Measurements from ENCODE around the gene ADAMTSL4. TPM values are rescaled to one million over a fixed set of nuclear protein-coding genes. Genes with fewer than 3 reads are reported as not detected.

Gene ADAMTSL4
- total RNA-seq, 1 donor from 2014 or later: 12.5 TPM

DNA sequence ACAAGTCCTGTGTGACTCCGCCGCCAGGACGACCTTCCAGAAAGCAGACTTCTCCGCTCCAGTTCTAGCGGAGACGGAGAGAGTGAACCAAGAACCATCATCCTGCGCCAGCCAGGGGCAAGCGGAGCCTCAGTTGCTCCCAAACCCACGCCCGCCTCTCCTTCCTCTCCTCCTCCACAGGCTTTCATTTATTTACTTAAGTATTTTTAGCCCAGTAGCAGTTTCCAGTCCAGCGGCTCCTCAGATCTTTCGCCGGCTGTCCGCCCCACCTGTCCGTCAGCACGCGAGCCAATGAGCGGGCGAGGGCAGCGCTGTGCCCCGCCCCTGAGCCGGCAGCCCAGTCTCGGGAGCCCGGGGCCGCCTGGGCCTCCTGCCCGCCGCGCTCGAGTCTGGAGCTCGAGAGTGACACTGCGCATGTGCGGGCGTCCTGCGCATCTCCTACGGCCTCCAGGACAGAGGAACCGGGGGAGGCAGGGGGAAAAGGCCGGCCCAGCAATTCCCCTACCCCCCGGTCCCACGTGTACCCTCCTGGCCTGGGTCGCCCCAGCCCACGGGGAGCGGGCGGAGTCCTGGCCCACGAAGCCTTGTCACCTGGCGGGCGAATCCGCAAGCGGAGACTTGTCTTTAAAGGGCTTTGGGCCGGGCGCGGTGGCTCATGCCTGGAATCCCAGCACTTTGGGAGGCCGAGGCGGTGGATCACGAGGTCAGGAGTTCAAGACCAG is 33.7 kb upstream of the ADAMTSL4 start, which contains the start of gene FALEC:
TSS of gene FALEC (plus strand) at position 425 of the 722 bp plus-strand sequence.
- Mint-ChIP-seq H3K4me3 (peak within 1 kb of the TSS; percentile 93), H3K36me3 (peaks cover 14% of the 10 kb centered on the region)

DNA sequence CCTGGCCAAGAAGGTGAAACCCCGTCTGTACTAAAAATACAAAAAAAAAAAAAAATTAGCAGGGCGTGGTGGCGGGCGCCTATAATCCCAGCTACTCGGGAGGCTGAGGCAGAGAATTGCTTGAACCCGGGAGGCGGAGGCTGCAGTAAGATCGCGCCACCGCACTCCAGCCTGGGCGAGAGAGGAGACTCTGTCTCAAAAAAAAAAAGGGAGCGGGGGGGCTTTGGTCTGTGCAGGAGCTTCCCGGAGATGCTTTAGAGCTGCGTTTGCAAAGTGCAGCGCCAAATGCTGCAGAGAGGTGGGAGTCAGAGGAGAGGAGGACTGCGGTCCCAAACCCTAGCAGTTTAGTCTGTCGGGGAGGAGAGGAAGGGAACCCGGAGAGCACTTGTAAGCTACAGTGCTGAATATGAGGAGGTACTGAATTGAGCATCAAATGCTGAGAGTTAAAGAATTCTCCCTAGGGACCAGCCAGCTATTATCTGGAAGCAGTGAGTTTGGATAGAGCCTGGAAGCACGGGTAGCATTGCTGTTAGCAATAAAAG is 33.1 kb upstream of the ADAMTSL4 start:
- DNase-seq (ENCODE audit: extremely low spot score, unreplicated experiment): no peak
- Mint-ChIP-seq H3K36me3 (peaks cover 14% of the 10 kb centered on the region), H3K4me1 (ENCODE audit: unreplicated experiment) (peaks cover 14% of the 10 kb centered on the region), H3K27me3 (no peaks in the 10 kb centered on the region), H3K4me3 (peak overlapping the region; percentile 93), H3K27ac (peak overlapping the region; percentile 58), H3K9me3 (no peaks in the 10 kb centered on the region)
- TF ChIP-seq, protein P1, sequence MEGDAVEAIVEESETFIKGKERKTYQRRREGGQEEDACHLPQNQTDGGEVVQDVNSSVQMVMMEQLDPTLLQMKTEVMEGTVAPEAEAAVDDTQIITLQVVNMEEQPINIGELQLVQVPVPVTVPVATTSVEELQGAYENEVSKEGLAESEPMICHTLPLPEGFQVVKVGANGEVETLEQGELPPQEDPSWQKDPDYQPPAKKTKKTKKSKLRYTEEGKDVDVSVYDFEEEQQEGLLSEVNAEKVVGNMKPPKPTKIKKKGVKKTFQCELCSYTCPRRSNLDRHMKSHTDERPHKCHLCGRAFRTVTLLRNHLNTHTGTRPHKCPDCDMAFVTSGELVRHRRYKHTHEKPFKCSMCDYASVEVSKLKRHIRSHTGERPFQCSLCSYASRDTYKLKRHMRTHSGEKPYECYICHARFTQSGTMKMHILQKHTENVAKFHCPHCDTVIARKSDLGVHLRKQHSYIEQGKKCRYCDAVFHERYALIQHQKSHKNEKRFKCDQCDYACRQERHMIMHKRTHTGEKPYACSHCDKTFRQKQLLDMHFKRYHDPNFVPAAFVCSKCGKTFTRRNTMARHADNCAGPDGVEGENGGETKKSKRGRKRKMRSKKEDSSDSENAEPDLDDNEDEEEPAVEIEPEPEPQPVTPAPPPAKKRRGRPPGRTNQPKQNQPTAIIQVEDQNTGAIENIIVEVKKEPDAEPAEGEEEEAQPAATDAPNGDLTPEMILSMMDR (conservative IDR thresholded peaks at IDR 0.05): peak; percentile 44

More for the DNA sequence above, 33.7 kb upstream of the ADAMTSL4 start, which contains the start of gene FALEC:
- peak; percentile 98 for DNase-seq (ENCODE audit: extremely low spot score, unreplicated experiment)
- H3K4me1 Mint-ChIP-seq (ENCODE audit: unreplicated experiment): peaks cover 14% of the 10 kb centered on the region
- H3K9me3 Mint-ChIP-seq: no peaks in the 10 kb centered on the region
- TF ChIP-seq, protein P1 (conservative IDR thresholded peaks at IDR 0.05): peak; percentile 47
- H3K27me3 Mint-ChIP-seq: no peaks in the 10 kb centered on the region
- peak within 1 kb of the TSS; percentile 77 for H3K27ac Mint-ChIP-seq

DNA sequence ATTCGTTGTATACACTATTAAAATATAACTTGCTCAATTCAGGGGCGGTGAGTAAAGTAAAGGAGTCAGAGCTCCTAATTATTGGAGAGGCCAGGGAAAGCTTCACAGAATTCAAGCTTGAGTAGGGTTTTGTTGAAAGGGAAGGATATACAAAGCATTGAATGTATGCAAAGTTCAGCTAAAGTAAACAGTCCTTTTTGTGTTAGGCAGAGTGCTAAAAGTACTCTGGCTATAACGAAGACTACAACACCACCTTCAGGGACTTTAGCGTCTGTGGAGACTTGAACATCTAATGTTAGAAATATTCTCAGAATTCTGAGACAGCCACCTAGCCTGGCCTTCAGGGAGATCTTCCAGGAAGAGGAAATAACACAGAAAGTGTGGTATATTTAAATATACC is 32.6 kb upstream of the ADAMTSL4 start:
- Mint-ChIP-seq H3K27me3 (no peaks in the 10 kb centered on the region), H3K4me3 (peak overlapping the region; percentile 93), H3K9me3 (no peaks in the 10 kb centered on the region), H3K27ac (peak overlapping the region; percentile 58), H3K4me1 (ENCODE audit: unreplicated experiment) (peaks cover 14% of the 10 kb centered on the region), H3K36me3 (peaks cover 13% of the 10 kb centered on the region)
- no peak for DNase-seq (ENCODE audit: extremely low spot score, unreplicated experiment)
- TF ChIP-seq, protein P1 (conservative IDR thresholded peaks at IDR 0.05): no peak

DNA sequence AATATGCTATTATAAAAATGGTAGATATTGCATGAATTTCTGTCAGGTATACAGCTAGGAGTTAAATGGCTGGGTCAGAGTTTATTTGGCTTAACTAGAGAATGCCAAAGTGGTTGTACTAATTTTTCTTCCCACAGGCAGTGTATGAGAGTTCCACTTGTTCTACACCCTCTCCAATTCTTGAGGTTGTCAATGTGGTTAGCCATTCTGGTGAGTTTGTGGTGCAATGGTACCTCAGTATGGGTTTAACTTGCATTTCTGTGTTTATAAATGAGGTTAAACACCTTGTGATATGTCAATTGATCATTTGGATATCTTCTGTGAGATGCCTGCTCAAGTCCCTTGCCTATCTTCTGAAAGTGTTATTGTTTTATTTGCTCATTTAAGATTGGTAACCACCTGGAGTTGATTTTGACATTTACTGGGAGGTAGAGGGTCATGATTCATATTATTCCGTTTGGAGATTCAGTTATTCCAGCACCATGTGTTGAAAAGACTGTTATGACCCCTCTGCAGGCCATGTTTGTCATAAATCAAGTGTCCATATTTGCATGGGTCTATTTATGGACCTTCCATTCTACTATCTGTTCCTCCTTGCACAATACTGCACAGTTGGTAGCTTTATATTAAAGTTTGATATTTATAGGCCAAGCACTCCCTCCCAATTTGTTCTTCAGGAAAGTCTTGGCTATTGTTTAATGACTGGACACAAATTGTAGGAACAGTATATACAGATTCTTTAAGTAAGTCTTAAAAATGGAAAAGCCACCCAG is 27.8 kb upstream of the ADAMTSL4 start:
- no peak for DNase-seq (ENCODE audit: extremely low spot score, unreplicated experiment)
- no peak overlapping the region for H3K4me3 Mint-ChIP-seq
- peaks cover 9% of the 10 kb centered on the region for H3K4me1 Mint-ChIP-seq (ENCODE audit: unreplicated experiment)
- TF ChIP-seq, protein P1 (conservative IDR thresholded peaks at IDR 0.05): no peak
- H3K36me3 Mint-ChIP-seq: no peaks in the 10 kb centered on the region
- no peaks in the 10 kb centered on the region for H3K27me3 Mint-ChIP-seq
- H3K9me3 Mint-ChIP-seq: no peaks in the 10 kb centered on the region
- peak overlapping the region; percentile 42 for H3K27ac Mint-ChIP-seq

DNA sequence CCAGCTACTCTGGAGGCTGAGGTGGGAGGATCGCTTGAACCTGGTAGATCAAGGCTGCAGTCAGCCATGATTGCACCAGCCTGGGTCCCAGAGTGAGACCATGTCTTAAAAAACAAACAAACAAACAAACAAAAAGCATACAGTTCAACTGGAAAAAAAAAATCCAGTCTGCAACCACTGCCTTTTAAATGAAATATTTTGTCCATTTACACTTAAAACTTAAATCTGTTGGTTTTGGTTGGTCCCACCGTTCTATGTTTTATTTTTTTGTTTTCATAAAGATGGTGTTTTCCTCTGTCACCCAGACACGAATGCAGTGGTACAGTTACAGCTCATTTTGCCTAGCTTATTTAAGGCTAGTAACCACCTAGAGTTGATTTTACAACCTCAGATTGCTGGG is 23.9 kb upstream of the ADAMTSL4 start:
- no peak overlapping the region for H3K27ac Mint-ChIP-seq
- H3K9me3 Mint-ChIP-seq: no peaks in the 10 kb centered on the region
- H3K36me3 Mint-ChIP-seq: no peaks in the 10 kb centered on the region
- no peak overlapping the region for H3K4me3 Mint-ChIP-seq
- TF ChIP-seq, protein P1 (conservative IDR thresholded peaks at IDR 0.05): no peak
- H3K27me3 Mint-ChIP-seq: no peaks in the 10 kb centered on the region
- no peak for DNase-seq (ENCODE audit: extremely low spot score, unreplicated experiment)
- H3K4me1 Mint-ChIP-seq (ENCODE audit: unreplicated experiment): peaks cover 4% of the 10 kb centered on the region
